HEK293T (cell line): ENCODE results near the gene ERC1.

Experiments used
- BHLHE40 ChIP-seq: fragments of 450-650 bp; IDR thresholded peaks from 2 replicates; pipeline ENCODE4 v1.6.1; 2016; ENCODE audit warnings: mild to moderate bottlenecking, moderate library complexity, borderline replicate concordance
- ELF4 ChIP-seq: fragments of 450-650 bp; IDR thresholded peaks from 2 replicates; pipeline ENCODE4 v1.6.1; 2017; ENCODE audit warnings: antibody characterized with exemption
- FOXA1 ChIP-seq: fragments of 450-650 bp; IDR thresholded peaks from 2 replicates; pipeline ENCODE4 v1.6.1; 2016; ENCODE audit warnings: mild to moderate bottlenecking
- FOXK2 ChIP-seq: fragments of 450-650 bp; IDR thresholded peaks from 2 replicates; pipeline ENCODE4 v1.6.1; 2016; ENCODE audit warnings: mild to moderate bottlenecking
- FOXM1 ChIP-seq: fragments of 450-650 bp; IDR thresholded peaks from 2 replicates; pipeline ENCODE4 v1.6.1; 2017; ENCODE audit warnings: mild to moderate bottlenecking, borderline replicate concordance
- L3MBTL2 ChIP-seq: fragments of 450-650 bp; conservative IDR thresholded peaks from 2 replicates; pipeline ENCODE4 v1.6.1; 2016; ENCODE audit warnings: mild to moderate bottlenecking
- LEF1 ChIP-seq: fragments of 450-650 bp; IDR thresholded peaks from 2 replicates; pipeline ENCODE4 v1.6.1; 2017; ENCODE audit warnings: mild to moderate bottlenecking, borderline replicate concordance
- NFRKB ChIP-seq: fragments of 450-650 bp; IDR thresholded peaks from 2 replicates; pipeline ENCODE4 v1.6.1; 2016; ENCODE audit warnings: mild to moderate bottlenecking, moderate library complexity
- PKNOX1 ChIP-seq: fragments of 450-650 bp; IDR thresholded peaks from 2 replicates; pipeline ENCODE4 v1.6.1; 2016
- SP1 ChIP-seq: fragments of 450-650 bp; IDR thresholded peaks from 2 replicates; pipeline ENCODE4 v1.6.1; 2017
- TARDBP ChIP-seq: fragments of 450-650 bp; IDR thresholded peaks from 2 replicates; pipeline ENCODE4 v1.6.1; 2016

- TF ChIP-seq FOXM1 (no peak), ELF4 (no peak), NFRKB (no peak), SP1 (no peak), FOXK2 (no peak), LEF1 (no peak), L3MBTL2 (no peak), TARDBP (no peak), FOXA1 (no peak), BHLHE40 (no peak), PKNOX1 (no peak)
Measured at GRCh38 chr12:1078002-1078401, 87.0 kb downstream of the ERC1 start.
